ENCODE data around the gene TBC1D13.

Gene TBC1D13

DNA sequence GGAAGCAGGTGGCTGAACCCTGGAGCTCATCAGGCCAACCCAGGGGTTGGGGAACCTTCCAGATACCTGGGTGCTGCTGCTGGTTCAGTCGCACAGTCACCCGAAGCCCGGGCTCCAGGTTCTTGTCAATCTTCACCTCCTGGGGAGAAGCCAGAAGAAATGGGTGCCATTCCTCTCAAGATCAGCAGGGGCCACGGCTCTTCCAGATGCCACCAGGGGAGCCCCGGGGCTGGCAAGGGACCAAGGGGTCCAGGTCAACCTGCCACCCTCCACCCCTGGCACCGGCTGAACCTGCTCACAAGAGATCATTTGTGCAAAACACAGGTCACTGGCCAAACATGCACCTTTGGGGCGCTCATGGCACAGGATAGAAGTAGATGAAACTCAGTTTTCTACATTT lies 37.9 kb downstream of the TBC1D13 start:
- no peak overlapping the region for H3K4me3 ChIP-seq (replicated peaks; ENCODE audit: low read depth, low read length)
- TF ChIP-seq, protein P1, sequence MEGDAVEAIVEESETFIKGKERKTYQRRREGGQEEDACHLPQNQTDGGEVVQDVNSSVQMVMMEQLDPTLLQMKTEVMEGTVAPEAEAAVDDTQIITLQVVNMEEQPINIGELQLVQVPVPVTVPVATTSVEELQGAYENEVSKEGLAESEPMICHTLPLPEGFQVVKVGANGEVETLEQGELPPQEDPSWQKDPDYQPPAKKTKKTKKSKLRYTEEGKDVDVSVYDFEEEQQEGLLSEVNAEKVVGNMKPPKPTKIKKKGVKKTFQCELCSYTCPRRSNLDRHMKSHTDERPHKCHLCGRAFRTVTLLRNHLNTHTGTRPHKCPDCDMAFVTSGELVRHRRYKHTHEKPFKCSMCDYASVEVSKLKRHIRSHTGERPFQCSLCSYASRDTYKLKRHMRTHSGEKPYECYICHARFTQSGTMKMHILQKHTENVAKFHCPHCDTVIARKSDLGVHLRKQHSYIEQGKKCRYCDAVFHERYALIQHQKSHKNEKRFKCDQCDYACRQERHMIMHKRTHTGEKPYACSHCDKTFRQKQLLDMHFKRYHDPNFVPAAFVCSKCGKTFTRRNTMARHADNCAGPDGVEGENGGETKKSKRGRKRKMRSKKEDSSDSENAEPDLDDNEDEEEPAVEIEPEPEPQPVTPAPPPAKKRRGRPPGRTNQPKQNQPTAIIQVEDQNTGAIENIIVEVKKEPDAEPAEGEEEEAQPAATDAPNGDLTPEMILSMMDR (IDR thresholded peaks at IDR 0.05; ENCODE audit: low read depth, low read length, missing control alignments) = no peak
- DNase-seq (ENCODE audit: extremely low read depth, low read depth) = no peak

DNA sequence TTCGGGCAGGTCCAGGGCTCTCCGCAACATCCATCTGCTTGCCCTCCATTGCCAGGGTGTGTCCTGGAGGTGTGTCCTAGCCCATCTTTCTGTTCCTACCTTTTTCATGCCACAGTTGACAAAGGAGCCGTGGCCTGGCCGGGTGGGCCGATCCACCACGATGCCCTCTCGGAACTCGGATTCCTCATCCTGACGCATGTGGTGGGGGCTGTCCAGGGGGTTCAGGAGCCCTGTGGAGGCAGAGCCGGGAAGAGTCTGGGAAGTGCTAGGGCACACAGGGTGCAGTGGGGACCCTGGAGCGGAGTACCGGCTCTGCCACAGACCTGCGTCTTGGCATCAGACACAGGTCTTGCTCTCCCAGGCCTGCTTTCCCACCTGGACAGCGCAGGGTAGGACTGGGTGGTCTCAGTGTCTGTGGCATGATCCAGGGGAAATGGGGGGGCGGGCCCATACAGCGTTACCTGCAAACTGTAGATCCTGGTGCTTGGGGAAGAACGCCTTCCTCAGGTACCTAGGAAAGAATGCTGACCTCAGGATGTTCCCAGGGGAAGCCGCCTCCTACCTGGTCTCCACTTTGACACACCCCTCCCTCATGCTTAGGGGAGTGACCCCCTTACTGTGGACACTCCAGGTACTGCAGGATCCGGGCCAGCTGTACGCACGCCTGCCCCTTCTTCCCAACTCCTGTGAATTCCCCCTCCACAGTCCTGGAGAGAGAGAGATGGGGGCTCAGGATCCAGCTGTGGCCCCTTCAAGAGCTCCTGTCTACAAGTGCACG lies 39.1 kb downstream of the TBC1D13 start:
- H3K4me3 ChIP-seq (replicated peaks; ENCODE audit: low read depth, low read length) = no peak overlapping the region
- DNase-seq (ENCODE audit: extremely low read depth, low read depth) = no peak
- TF ChIP-seq, protein P1 (IDR thresholded peaks at IDR 0.05; ENCODE audit: low read depth, low read length, missing control alignments) = peak; percentile 2

DNA sequence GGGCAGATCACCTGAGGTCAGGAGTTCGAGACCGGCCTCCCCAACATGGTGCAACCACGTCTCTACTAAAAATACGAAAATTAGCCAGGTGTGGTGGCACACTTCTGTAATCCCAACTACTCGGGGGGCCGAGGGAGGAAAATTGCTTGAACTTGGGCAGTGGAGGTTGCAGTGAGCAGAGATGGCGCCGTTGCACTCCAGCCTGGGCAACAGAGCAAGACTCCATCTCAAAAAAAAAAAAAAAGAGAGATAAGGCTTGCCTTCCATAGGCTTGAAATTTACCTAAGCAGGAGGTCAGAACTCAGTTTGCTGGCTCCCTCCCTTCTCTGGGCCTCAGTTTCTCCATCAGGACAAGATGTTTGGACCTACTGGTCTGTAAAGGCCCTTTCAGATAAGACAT lies 41.2 kb downstream of the TBC1D13 start:
- peak overlapping the region; percentile 96 for H3K4me3 ChIP-seq (replicated peaks; ENCODE audit: low read depth, low read length)
- DNase-seq (ENCODE audit: extremely low read depth, low read depth) = no peak
- TF ChIP-seq, protein P1 (IDR thresholded peaks at IDR 0.05; ENCODE audit: low read depth, low read length, missing control alignments) = no peak

DNA sequence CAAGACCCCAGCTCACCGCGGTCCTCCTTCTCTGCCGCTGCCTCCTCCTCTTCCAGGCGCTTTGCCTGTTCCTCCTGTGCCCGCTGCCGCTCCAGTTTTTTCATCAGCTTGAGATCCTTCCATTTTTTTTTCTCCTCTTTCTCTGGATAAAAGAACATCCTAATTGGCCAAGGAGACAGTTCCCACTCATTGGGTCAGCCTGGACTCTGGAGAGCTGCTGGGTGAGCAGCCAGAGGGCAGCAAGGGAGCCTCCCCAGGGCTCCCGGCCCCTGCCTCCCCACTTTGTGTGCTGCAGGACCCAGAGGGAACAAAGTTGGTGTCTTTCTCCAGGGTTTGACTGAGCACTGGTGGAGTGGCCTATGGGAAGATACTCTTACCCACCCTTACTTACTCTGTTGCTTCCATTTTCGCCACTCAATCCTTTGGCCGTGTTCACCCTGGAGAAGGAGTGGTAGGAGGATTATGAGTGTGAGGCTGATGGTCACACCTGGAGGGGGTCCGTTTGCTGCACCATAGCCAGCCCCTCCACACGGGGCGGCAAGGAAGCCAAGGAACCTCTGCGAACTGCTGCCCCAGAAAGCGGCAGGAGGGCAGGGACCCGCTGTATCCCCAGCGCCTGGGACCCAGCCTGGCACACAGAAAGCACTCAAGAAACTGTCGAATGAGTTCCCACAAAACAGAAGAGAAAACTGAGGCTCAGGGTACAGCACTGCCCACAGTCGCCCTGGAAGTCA lies 41.8 kb downstream of the TBC1D13 start:
- H3K4me3 ChIP-seq (replicated peaks; ENCODE audit: low read depth, low read length) = peak overlapping the region; percentile 96
- TF ChIP-seq, protein P1 (IDR thresholded peaks at IDR 0.05; ENCODE audit: low read depth, low read length, missing control alignments) = no peak
- DNase-seq (ENCODE audit: extremely low read depth, low read depth) = no peak

DNA sequence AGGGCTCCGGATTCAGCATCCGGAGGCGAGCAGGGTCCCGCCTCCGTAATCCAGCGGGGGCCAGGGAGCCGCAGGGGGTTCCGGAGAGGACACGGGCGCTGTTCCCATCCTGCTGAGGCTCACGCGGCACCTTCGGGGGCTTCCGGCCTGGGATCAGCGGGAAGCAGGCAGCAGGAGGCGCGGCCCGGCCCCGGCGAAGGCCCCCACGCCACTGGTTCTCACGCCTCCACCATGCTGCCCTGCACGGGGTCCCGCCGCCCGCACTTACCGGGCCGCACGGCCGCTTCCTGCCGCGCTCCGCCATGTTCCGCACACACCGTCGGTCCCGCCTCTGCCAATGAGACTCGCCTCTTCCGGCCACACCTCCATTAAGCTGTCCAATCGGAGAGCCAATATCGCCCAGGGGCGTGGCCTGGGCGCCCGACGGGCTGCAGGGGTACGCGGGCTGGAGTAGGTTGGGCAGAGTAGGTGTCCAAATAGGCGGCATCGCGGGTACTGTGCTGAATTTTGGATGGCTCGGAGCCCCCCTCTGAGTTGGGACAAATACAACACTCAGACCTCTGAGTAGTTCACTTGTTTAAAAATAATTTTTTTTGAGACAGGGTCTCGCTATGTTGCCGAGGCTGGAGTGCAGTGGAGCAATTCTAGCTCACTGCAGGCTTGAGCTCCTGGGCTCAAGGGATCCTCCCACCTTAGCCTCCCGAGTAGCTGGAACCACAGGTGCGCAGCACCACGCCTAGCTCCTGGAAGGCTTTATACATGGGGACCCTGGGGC lies 42.6 kb downstream of the TBC1D13 start, which contains the start of gene SPOUT1:
Gene SPOUT1 (minus strand): TSS at position 318 of the 775 bp plus-strand sequence. CDS start 14 bp downstream, at position 304.
- peak within 1 kb of the TSS; percentile 96 for H3K4me3 ChIP-seq (replicated peaks; ENCODE audit: low read depth, low read length)
- TF ChIP-seq, protein P1 (IDR thresholded peaks at IDR 0.05; ENCODE audit: low read depth, low read length, missing control alignments) = no peak
- DNase-seq (ENCODE audit: extremely low read depth, low read depth) = peak; percentile 59

DNA sequence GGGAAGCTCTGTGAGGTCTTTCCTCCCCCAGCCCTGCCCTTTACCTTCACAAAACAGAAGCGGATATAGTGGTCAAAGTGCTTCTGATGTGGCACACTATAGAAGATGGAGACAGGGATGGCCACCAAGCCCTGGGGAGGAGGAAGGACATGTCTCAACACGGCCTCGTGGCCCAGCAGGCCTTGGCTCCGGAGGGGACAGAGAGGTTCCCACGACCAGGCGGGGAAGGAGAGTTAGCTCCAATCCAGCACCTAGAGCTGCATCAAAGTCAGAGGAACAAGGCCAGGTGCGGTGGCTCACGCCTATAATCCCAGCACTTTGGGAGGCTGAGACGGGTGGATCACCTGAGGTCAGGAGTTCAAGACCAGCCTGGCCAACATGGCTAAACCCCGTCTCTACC lies 46.6 kb downstream of the TBC1D13 start:
- TF ChIP-seq, protein P1 (IDR thresholded peaks at IDR 0.05; ENCODE audit: low read depth, low read length, missing control alignments) = no peak
- no peak for DNase-seq (ENCODE audit: extremely low read depth, low read depth)
- no peak overlapping the region for H3K4me3 ChIP-seq (replicated peaks; ENCODE audit: low read depth, low read length)

Measured in HFF-Myc (cell line).